Omental fat pad (tissue), 4 donors: Measurements from ENCODE around the gene PEF1. TPM values are rescaled to one million over a fixed set of nuclear protein-coding genes. Genes with fewer than 3 reads are reported as not detected.

ENCODE experiments used
- ATAC-seq: fragments of 150-250 bp; one replicate; pipeline ENCODE4 v1.9.1; 2016; ENCODE audit warnings: mild to moderate bottlenecking, moderate library complexity; ENCODE audit not compliant: low FRiP score
- DNase-seq: peaks from one replicate; pipeline ENCODE4 v3.0.0-alpha.2; 2019; ENCODE audit warnings: low spot score
- CTCF ChIP-seq, 3 donors: fragments of 450-650 bp; IDR thresholded peaks; one replicate each; pipeline ENCODE4 v1.5.1; 2016 to 2017; ENCODE audit warnings: antibody characterized with exemption in 3 of 3, mild to moderate bottlenecking in 3 of 3, moderate library complexity in 2 of 3
- total RNA-seq, 4 donors: library from RNA; depleted of rRNA; stranded (reverse); fragments of >200 nt; gene quantifications; one replicate each; pipeline ENCODE4 v1.1.0, GENCODE V29; 2016

Gene PEF1
- total RNA-seq, 4 donors from 2014 or later, result 54.7 to 73.5 (median 67.3) TPM

DNA sequence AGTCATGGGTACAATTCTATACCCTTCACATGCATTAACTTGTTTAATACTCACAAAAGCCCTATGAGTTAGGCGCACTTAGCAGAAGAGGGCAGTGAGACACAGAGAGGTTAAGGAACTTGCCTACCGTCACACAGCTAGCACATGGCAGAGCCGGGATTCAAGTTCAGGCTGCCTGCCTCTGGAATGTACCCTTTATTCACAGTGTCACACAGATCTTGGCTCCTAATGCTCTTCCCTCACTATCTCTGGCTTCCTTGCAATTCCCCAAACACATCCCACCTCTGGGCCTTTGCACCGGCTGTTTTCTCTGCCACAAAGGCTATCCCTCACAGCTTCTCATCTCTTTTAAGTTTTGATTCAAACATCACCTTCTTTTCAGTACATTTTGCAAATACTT lies 34.0 kb upstream of the PEF1 start:
- DNase-seq (no peak), ATAC-seq (no peak)
- no peak for TF ChIP-seq CTCF (IDR thresholded peaks at IDR 0.05)

DNA sequence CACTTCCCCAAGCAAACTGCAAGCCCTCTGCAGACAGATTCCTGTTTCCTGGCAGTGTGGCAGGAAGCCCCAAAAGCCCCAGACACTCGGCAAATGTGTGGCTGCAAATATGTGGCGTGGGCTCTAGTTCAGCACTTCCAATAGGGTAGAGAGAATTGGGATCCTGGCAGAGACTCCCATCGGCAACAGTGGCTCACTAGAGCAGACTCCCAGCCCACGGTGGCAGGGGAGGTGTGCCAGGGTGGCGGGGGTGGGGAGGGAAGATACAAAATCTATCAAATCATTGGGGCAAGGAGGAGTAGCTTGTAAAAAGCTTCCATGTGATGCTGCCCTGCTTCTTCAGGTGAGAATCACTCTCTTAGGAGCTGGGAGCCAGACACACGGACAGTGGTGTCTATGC lies 33.3 kb upstream of the PEF1 start:
- no peak for DNase-seq
- no peak for TF ChIP-seq CTCF (IDR thresholded peaks at IDR 0.05)
- ATAC-seq, result no peak

DNA sequence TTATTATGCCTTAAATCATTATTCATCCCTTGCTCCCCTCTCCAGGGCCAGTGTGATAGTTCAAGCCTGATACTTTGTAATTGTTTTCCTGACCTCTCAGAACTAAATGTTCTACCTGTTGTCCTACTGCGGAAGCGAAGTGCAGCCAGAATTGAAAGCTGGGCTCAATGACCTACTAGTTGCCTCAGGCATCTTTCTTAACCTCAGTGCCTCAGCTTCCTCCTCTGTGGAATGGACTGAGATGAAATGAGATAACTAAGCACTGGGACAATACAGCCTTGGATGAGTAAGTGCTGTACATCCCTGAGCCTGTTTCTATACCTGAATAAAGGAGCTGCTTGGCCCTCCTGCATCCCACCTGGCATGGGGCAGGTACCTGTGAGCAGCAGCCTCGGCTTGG lies 32.7 kb upstream of the PEF1 start:
- ATAC-seq (no peak), DNase-seq (no peak)
- TF ChIP-seq CTCF (IDR thresholded peaks at IDR 0.05), result no peak

DNA sequence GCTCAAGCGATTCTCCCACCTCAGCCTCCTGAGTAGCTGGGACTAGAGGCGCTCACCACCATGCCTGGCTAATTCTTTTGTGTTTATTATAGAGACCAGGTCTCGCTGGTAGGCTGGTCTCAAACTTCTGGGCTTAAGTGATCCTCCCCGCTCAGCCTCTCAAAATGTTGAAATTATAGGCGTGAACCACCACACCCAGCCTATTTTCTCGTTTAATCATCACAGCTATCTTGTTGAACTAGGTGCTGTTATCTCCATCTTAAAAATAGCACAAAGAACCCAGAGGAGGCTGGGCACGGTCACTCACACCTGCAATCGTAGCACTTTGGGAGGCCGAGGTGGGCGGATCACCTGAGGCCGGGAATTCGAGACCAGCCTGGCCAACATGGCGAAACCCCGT lies 31.1 kb upstream of the PEF1 start:
- ATAC-seq, result no peak
- no peak for TF ChIP-seq CTCF (IDR thresholded peaks at IDR 0.05)
- no peak for DNase-seq

GRCh38 chr1:31675161-31675560 lies 30.5 kb upstream of the PEF1 start:
- TF ChIP-seq CTCF (IDR thresholded peaks at IDR 0.05), result no peak
- ATAC-seq (no peak), DNase-seq (no peak)

DNA sequence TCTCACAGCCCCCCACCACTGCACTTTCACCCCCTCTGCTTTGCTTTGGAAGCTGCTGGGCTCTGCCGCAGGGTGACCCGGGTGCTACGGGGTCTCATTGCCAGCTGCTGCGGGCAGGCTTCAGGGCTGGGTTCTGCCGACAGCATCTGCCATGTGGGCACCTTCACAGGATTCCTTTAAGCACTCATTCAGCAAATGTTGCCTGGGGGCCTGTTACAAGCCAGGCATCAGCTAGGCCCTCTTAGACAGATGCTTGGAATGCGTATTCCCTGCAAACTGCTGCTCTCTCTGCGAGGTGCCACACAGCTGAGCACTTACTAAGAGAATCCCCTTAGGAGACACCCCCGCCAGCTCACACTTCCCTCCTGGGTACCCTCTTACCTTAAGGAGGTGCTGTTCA lies 29.9 kb upstream of the PEF1 start:
- DNase-seq (no peak), ATAC-seq (no peak)
- TF ChIP-seq CTCF (IDR thresholded peaks at IDR 0.05), result no peak

DNA sequence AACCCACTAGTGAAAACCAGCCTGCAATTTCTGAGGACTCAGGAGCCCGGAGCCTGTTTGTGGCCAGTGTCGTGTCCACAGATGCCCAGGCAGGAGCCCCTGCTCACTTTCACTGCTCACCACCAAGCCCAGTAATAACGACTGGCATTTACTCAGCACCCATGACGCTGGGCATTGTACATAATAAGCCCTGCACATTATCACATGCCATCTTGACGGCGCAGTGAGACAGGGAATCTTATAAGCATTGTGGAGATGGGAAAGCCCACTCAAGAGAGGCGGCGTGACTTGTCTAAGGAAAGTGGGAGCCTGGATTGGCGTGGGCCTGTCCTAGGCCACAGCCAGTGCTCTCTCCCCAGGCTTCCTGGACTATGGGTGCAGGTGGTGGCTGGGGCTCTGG lies 28.8 kb upstream of the PEF1 start:
- DNase-seq (no peak), ATAC-seq (no peak)
- TF ChIP-seq CTCF (IDR thresholded peaks at IDR 0.05), result no peak
